Inflammatory macrophage treated with lipopolysaccharide for 4 hours (primary cell): ENCODE measurements around the gene ASB13.

Experiments used
- DNase-seq: peaks from one replicate; pipeline ENCODE4 v3.0.0-alpha.2; 2020

Gene ASB13

GRCh38 chr10:5645944-5646617 is 20.3 kb downstream of the ASB13 start:
- DNase-seq, result no peak

- no peak for DNase-seq
Measured at GRCh38 chr10:5645375-5645774, 21.0 kb downstream of the ASB13 start.

DNA sequence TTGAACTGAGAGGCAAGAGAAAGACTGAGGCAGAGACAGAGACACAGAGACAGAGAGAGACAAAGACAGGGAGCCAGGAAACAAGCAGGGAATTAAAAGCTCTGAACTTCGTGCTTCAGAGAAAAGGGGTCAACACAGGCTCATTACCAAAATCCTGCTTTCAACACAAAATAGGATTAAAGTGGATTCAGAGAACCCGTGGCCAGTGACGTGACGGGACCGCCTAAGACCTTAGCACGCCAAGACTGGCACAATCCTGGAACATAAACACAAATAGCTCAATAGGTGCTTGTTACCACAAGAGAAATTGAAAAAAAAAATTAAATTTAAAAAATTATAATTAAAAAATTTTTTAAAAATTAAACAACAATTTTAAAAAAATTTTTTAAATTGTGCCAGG is 21.5 kb downstream of the ASB13 start:
- no peak for DNase-seq

GRCh38 chr10:5643346-5644067 is 22.9 kb downstream of the ASB13 start:
- DNase-seq, result no peak

- no peak for DNase-seq
Measured at GRCh38 chr10:5641501-5641900, 24.9 kb downstream of the ASB13 start.

GRCh38 chr10:5640501-5640900 is 25.9 kb downstream of the ASB13 start:
- DNase-seq, result no peak

- no peak for DNase-seq
Measured at GRCh38 chr10:5640036-5640435, 26.4 kb downstream of the ASB13 start.

- no peak for DNase-seq
Measured at GRCh38 chr10:5639066-5639465, 27.3 kb downstream of the ASB13 start.

DNA sequence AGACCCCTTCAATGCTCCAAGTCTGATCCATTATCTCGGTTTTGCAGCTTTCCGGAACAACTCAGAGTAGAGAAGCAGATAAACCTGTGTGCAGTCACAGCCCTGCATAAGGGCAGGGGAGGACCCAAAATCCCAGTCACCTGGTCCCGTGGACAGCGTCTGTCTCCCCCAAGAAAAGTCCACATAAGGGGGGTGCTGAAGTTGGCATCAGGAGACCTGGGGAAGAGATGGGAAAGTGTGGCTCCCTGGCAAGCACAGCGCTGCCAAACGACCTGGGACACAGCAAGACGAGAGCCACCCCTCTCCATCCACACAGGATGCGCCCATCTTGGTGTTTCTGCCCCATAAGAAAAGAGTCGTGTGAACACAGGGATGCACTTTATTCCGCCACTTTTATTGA is 27.9 kb downstream of the ASB13 start:
- no peak for DNase-seq

GRCh38 chr10:5634918-5635317 is 31.5 kb downstream of the ASB13 start:
- DNase-seq, result no peak

- DNase-seq, result no peak
Measured at GRCh38 chr10:5633166-5633749, 33.1 kb downstream of the ASB13 start.

- DNase-seq, result no peak
Measured at GRCh38 chr10:5632446-5632845, 33.9 kb downstream of the ASB13 start.

DNA sequence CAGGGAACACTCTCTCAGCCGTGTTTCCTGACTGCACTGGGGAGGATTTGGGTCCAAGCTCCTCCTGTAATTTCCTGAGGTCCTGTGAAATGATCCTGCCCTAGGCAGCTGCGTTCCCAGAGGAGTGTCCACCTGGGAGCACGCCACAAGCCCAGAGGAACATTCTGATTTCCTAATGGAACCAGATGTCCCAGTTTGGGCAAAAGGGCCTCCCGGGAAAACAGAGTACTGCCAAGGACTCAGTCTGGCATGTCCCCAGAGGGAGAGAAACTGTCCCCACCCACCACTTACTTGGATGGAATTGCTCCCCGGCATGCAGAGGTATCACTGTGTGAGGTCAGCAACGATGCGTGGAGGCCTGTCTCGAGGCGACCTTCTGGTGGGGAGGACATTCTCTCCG is 34.5 kb downstream of the ASB13 start:
- no peak for DNase-seq

DNA sequence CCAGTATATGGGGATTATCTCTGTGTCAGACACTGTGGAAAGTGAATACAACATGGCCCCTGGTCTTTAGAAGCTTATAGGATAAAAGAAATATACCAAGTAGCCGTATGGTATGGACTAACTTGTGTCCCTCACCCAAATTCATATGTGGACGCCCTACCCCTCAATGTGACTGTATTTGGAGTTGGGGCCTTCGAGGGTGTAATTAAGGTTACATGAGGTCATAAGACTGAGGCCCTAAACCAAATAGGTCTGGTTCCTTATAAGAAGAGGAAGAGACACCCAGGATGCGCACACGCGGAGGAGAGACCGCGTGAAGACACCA is 36.3 kb downstream of the ASB13 start:
- no peak for DNase-seq

- DNase-seq, result peak; percentile 65
Measured at GRCh38 chr10:5629303-5630111, 36.9 kb downstream of the ASB13 start.

- no peak for DNase-seq
Measured at GRCh38 chr10:5628451-5629302, 37.7 kb downstream of the ASB13 start.

DNA sequence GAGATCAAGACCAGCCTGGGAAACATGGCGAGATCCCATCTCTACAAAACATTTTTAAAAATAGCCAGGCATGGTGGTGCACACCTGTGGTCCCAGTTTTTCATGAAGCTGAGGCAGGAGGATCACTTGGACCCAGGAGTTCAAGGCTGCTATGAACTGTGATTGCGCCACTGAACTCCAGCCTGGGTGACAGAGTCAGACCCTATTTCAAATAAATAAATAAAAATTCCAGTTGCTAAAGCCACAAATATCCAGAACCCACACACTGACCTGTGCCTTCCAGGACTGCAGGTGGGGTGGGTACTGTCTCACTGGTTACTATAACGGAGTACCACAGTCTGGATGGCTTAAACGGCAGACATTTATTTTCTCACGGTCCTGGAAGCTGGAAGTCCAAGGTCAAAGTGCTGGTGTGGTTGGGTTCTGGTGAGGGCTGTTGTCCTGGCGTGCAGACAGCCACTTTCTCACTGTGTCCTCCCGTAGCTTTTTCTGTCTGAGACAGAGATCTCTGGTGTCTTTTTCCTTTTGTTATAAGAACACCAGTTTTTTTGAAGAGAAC is 38.8 kb downstream of the ASB13 start:
- no peak for DNase-seq

GRCh38 chr10:5625992-5626777 is 40.2 kb downstream of the ASB13 start:
- no peak for DNase-seq

DNA sequence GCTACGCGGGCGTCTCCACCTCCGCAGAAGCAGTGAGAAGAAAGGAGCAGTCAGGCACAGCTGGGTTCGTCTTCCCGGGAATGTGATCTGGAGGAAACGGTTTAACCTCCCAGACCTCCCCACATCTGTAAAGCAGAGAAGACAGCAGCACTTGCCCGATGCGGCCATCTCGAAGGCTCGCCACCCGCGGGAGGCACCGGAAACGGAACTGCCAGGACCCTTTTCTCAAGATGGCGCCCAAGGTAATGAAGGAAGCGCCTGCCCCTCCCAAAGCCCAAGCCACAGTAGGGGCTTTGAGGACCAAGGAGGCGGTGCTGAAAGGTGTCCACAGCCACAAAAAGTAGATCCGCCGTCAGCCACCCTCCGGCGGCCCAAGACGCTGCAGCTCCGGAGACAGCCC is 41.7 kb downstream of the ASB13 start:
- DNase-seq, result no peak

DNA sequence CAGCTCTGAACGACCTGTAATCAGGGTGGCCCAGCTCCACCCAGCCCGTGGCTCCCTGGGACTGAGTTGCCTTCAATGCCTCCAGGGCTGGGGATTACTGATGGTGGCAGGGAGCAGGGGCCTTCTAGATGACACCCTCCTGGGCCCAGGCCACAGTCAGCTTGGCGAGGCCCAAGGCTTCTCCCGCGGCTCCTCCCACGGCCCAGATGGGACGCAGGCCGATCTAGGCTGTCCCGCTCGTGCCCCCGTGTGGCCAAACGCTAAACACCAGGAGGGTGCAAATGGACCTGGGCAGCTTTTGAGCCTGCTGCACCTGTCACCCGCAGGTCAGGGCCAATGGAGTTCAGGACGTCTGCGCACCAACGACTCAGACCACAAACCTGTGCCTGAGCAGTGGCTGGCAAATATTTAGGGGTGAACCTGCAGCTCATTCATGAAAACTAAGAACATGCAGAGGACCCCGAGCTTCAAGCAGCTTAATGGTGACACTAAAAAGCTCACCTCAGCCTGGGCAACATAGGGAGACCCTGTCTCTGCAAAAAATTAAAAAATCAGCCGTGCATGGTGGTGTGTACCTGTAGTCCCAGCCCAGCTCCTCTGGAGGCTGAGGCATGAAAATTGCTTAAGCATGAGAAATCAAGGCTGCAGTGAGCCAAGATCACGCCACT is 43.2 kb downstream of the ASB13 start:
- peak; percentile 81 for DNase-seq
